Hepatocyte (in vitro differentiated cells): ENCODE measurements around the gene TUT7. TPM values are rescaled to one million over a fixed set of nuclear protein-coding genes. Genes with fewer than 3 reads are reported as not detected.
A peak's percentile ranks its signal among the peaks of the same experiment; 100 is the strongest.

Source experiments
- DNase-seq: peaks from one replicate; pipeline ENCODE4 v3.0.0-alpha.2; 2016; ENCODE audit warnings: low spot score
- H2AFZ ChIP-seq: fragments of 200-600 bp; sonication (generic); 2 replicates; pipeline ENCODE4 v1.6.0; 2016; ENCODE audit warnings: antibody characterized with exemption, mild to moderate bottlenecking
- H3K27ac ChIP-seq: fragments of 200-600 bp; sonication (generic); 2 replicates; pipeline ENCODE4 v1.5.1; 2016; ENCODE audit warnings: mild to moderate bottlenecking
- H3K27me3 ChIP-seq: fragments of 200-600 bp; sonication (generic); 2 replicates; pipeline ENCODE4 v1.6.1; 2016
- H3K36me3 ChIP-seq: fragments of 200-600 bp; sonication (generic); replicated peaks from 2 replicates; pipeline ENCODE4 v1.5.1; 2016; ENCODE audit warnings: low read depth; ENCODE audit not compliant: insufficient read depth
- H3K4me1 ChIP-seq: fragments of 200-600 bp; sonication (generic); 2 replicates; pipeline ENCODE4 v1.5.1; 2016; ENCODE audit warnings: mild to moderate bottlenecking, moderate library complexity; ENCODE audit not compliant: insufficient read depth
- H3K4me2 ChIP-seq: fragments of 200-600 bp; sonication (generic); 2 replicates; pipeline ENCODE4 v1.6.0; 2016
- H3K4me3 ChIP-seq: fragments of 200-600 bp; sonication (generic); 2 replicates; pipeline ENCODE4 v1.5.1; 2016; ENCODE audit warnings: mild to moderate bottlenecking
- H3K79me2 ChIP-seq: fragments of 200-600 bp; sonication (generic); 2 replicates; pipeline ENCODE4 v1.6.0; 2017; ENCODE audit warnings: mild to moderate bottlenecking
- H3K9me2 ChIP-seq: fragments of 200-600 bp; sonication (generic); replicated peaks from 2 replicates; pipeline ENCODE4 v1.6.0; 2017; ENCODE audit warnings: mild to moderate bottlenecking; ENCODE audit not compliant: insufficient read depth
- H3K9me3 ChIP-seq: fragments of 200-600 bp; sonication (generic); 2 replicates; pipeline ENCODE4 v1.5.1; 2016; ENCODE audit warnings: low read depth, mild to moderate bottlenecking
- H4K20me1 ChIP-seq: fragments of 200-600 bp; sonication (generic); 2 replicates; pipeline ENCODE4 v1.6.0; 2016; ENCODE audit warnings: mild to moderate bottlenecking; ENCODE audit not compliant: insufficient read depth, poor library complexity, severe bottlenecking
- CTCF ChIP-seq: fragments of 200-600 bp; sonication (generic); IDR thresholded peaks from 2 replicates; pipeline ENCODE4 v1.5.1; 2016; ENCODE audit warnings: antibody characterized with exemption, mild to moderate bottlenecking; ENCODE audit not compliant: poor library complexity
- EZH2 ChIP-seq: fragments of 200-600 bp; sonication (generic); IDR thresholded peaks from 2 replicates; pipeline ENCODE4 v1.6.1; 2016; ENCODE audit warnings: antibody characterized with exemption, mild to moderate bottlenecking, borderline replicate concordance
- EZH2phosphoT487 ChIP-seq: fragments of 200-600 bp; sonication (generic); IDR thresholded peaks from one replicate; pipeline ENCODE4 v1.6.1; 2018; ENCODE audit warnings: antibody characterized with exemption, mild to moderate bottlenecking, low read depth, moderate library complexity; ENCODE audit not compliant: unreplicated experiment, severe bottlenecking
- WGBS: methylation state at CpG from one replicate; pipeline ENCODE4 v1.1.6; 2016; ENCODE audit warnings: low lambda C conversion rate; ENCODE audit errors: missing lambda C conversion rate; 5-methylcytosine and 5-hydroxymethylcytosine counted together
- polyA plus RNA-seq: library from polyadenylated mRNA; unstranded; fragments of >200 nt; fragmentation: Nextera tagmentation; extraction: Ambion mirVana; gene quantifications from 2 replicates; pipeline ENCODE4 v1.2.1, GENCODE V29; 2016
- total RNA-seq: library from RNA; depleted of rRNA; stranded (reverse); fragments of >200 nt; gene quantifications from 2 replicates; pipeline ENCODE4 v1.2.3, GENCODE V29; 2014

Gene TUT7
- total and polyA plus RNA-seq, 2 experiments from 2014 or later, result 21.5 to 33.1 TPM

GRCh38 chr9:86324901-86325300 is 29.3 kb downstream of the TUT7 start:
- no peaks in the 10 kb centered on the region for H3K36me3 ChIP-seq
- H3K79me2 ChIP-seq, result no peaks in the 10 kb centered on the region
- H3K9me3 ChIP-seq, result no peaks in the 10 kb centered on the region
- no peak overlapping the region for H3K27ac ChIP-seq
- no peaks in the 10 kb centered on the region for H3K27me3 ChIP-seq
- no peak for DNase-seq
- H3K4me1 ChIP-seq, result no peaks in the 10 kb centered on the region
- no peaks in the 10 kb centered on the region for H3K9me2 ChIP-seq
- no peaks in the 10 kb centered on the region for H4K20me1 ChIP-seq
- 77% methylated on average over 1 of the region's 1 CpG for WGBS
- no peak overlapping the region for H3K4me3 ChIP-seq
- TF ChIP-seq CTCF (no peak), EZH2 (no peak), EZH2phosphoT487 (no peak)
- H2AFZ ChIP-seq, result no peak overlapping the region
- no peak overlapping the region for H3K4me2 ChIP-seq

GRCh38 chr9:86324308-86324707 is 29.9 kb downstream of the TUT7 start:
- Histone ChIP-seq H3K4me1 (no peaks in the 10 kb centered on the region), H3K36me3 (no peaks in the 10 kb centered on the region), H3K4me2 (no peak overlapping the region), H3K27me3 (no peaks in the 10 kb centered on the region), H3K9me2 (no peaks in the 10 kb centered on the region), H3K9me3 (no peaks in the 10 kb centered on the region), H2AFZ (no peak overlapping the region), H3K79me2 (no peaks in the 10 kb centered on the region), H3K27ac (no peak overlapping the region), H3K4me3 (no peak overlapping the region), H4K20me1 (no peaks in the 10 kb centered on the region)
- DNase-seq, result no peak
- WGBS, result 72% methylated on average over 2 of the region's 2 CpGs
- TF ChIP-seq EZH2phosphoT487 (no peak), EZH2 (no peak), CTCF (no peak)

GRCh38 chr9:86322973-86323644 is 31.1 kb downstream of the TUT7 start:
- WGBS, result 91% methylated on average over 8 of the region's 8 CpGs
- H3K4me2 ChIP-seq, result no peak overlapping the region
- H3K79me2 ChIP-seq, result no peaks in the 10 kb centered on the region
- no peak overlapping the region for H3K27ac ChIP-seq
- H3K4me3 ChIP-seq, result no peak overlapping the region
- no peaks in the 10 kb centered on the region for H3K9me2 ChIP-seq
- H3K27me3 ChIP-seq, result no peaks in the 10 kb centered on the region
- TF ChIP-seq CTCF, result no peak
- no peak for TF ChIP-seq EZH2
- TF ChIP-seq EZH2phosphoT487, result no peak
- DNase-seq, result no peak
- H3K4me1 ChIP-seq, result no peaks in the 10 kb centered on the region
- no peak overlapping the region for H2AFZ ChIP-seq
- H3K36me3 ChIP-seq, result no peaks in the 10 kb centered on the region
- H4K20me1 ChIP-seq, result no peaks in the 10 kb centered on the region
- H3K9me3 ChIP-seq, result no peaks in the 10 kb centered on the region

- WGBS, result 82% methylated on average over 5 of the region's 5 CpGs
- TF ChIP-seq EZH2 (no peak), CTCF (no peak), EZH2phosphoT487 (no peak)
- no peak overlapping the region for H3K4me3 ChIP-seq
- H3K79me2 ChIP-seq, result no peaks in the 10 kb centered on the region
- peak; percentile 34 for DNase-seq
- H4K20me1 ChIP-seq, result no peaks in the 10 kb centered on the region
- H3K4me1 ChIP-seq, result no peaks in the 10 kb centered on the region
- H3K27ac ChIP-seq, result no peak overlapping the region
- no peak overlapping the region for H3K4me2 ChIP-seq
- H3K27me3 ChIP-seq, result no peaks in the 10 kb centered on the region
- no peaks in the 10 kb centered on the region for H3K9me3 ChIP-seq
- no peaks in the 10 kb centered on the region for H3K9me2 ChIP-seq
- H2AFZ ChIP-seq, result no peak overlapping the region
- H3K36me3 ChIP-seq, result peaks cover 6% of the 10 kb centered on the region
Observed at GRCh38 chr9:86321373-86321772, 32.8 kb downstream of the TUT7 start.
